Testis (tissue), 3 donors: ENCODE results near the gene LGALS7. TPM values are rescaled to one million over a fixed set of nuclear protein-coding genes. Genes with fewer than 3 reads are reported as not detected.

Experiments used
- DNase-seq: peaks from one replicate; pipeline ENCODE4 v3.0.0-alpha.2; 2019
- H3K27ac ChIP-seq, 2 donors: fragments of 200-600 bp; sonication (generic); one replicate each; pipeline ENCODE4 v1.5.1; 2019
- H3K27me3 ChIP-seq: fragments of 200-600 bp; sonication (generic); one replicate; pipeline ENCODE4 v1.5.1; 2019
- H3K36me3 ChIP-seq: fragments of 200-600 bp; sonication (generic); one replicate; pipeline ENCODE4 v1.5.1; 2017; ENCODE audit warnings: low read depth; ENCODE audit errors: missing control alignments
- H3K4me1 ChIP-seq: fragments of 200-600 bp; sonication (generic); one replicate; pipeline ENCODE4 v1.5.1; 2019
- H3K4me3 ChIP-seq, 2 donors: fragments of 200-600 bp; sonication (generic); one replicate each; pipeline ENCODE4 v1.5.1; 2017 to 2019
- H3K9me3 ChIP-seq: fragments of 200-600 bp; sonication (generic); one replicate; pipeline ENCODE4 v1.5.1; 2017
- CTCF ChIP-seq, 3 experiments: fragments of 450-650 bp in 2 of 3; fragments of 200-600 bp in 1 of 3; sonication (generic) in 1 of 3; IDR thresholded peaks; one replicate each; pipeline ENCODE4 v1.5.1; 2016 to 2019; ENCODE audit warnings: antibody characterized with exemption in 3 of 3, mild to moderate bottlenecking in 2 of 3, moderate library complexity in 1 of 3
- POLR2A ChIP-seq: fragments of 450-650 bp; IDR thresholded peaks from one replicate; pipeline ENCODE4 v1.6.1; 2017; ENCODE audit warnings: antibody characterized with exemption, mild to moderate bottlenecking, moderate library complexity
- WGBS, 2 donors: methylation state at CpG; one replicate each; pipeline ENCODE4 v1.1.5; 2018; 5-methylcytosine and 5-hydroxymethylcytosine counted together
- intact Hi-C: fragments of 100-400 bp; cut with DNase I; formaldehyde crosslinking; loops from one replicate; pipeline ENCODE4 v1.15.1; 2023; ENCODE audit warnings: low total_unique reads
- polyA plus RNA-seq: library from polyadenylated mRNA; stranded (reverse); fragments of 350-450 nt; fragmentation: Illumina TruSeq; extraction: RNeasy Lipid Tissue Mini Kit (QIAGEN cat#74804); gene quantifications from one replicate; pipeline ENCODE4 v1.2.3, GENCODE V29; 2014; ENCODE audit warnings: low read depth, low replicate concordance; ENCODE audit not compliant: insufficient read depth
- total RNA-seq, 2 donors: library from RNA; depleted of rRNA; stranded (reverse); fragments of >200 nt; gene quantifications; one replicate each; pipeline ENCODE4 v1.2.3, GENCODE V29; 2016

Gene LGALS7
- total and polyA plus RNA-seq, 3 donors from 2014 or later = 4.4 TPM; not detected in 2

- H3K27me3 ChIP-seq = no peaks in the 10 kb centered on the region
- no peaks in the 10 kb centered on the region for H3K36me3 ChIP-seq
- TF ChIP-seq CTCF (IDR thresholded peaks at IDR 0.05) = no peak
- no peak overlapping the region for H3K4me3 ChIP-seq
- 81 to 93% methylated on average over 5 to 9 of the region's 9 CpGs for WGBS, 2 donors
- H3K9me3 ChIP-seq = no peaks in the 10 kb centered on the region
- DNase-seq = no peak
- peaks cover 4% of the 10 kb centered on the region for H3K4me1 ChIP-seq
- no peak overlapping the region for H3K27ac ChIP-seq
- intact Hi-C loops = no loop called here
Measured at GRCh38 chr19:38740257-38740592, 33.1 kb downstream of the LGALS7 start.

- no peaks in the 10 kb centered on the region for H3K36me3 ChIP-seq
- intact Hi-C loops = no loop called here
- WGBS, 2 donors = 78 to 90% methylated on average over 8 to 14 of the region's 16 CpGs
- no peak for DNase-seq
- TF ChIP-seq CTCF (IDR thresholded peaks at IDR 0.05) = no peak
- TF ChIP-seq POLR2A = no peak
- no peak overlapping the region for H3K4me3 ChIP-seq
- H3K9me3 ChIP-seq = no peaks in the 10 kb centered on the region
- H3K27ac ChIP-seq = no peak overlapping the region
- H3K27me3 ChIP-seq = no peaks in the 10 kb centered on the region
- peaks cover 4% of the 10 kb centered on the region for H3K4me1 ChIP-seq
Measured at GRCh38 chr19:38739440-38740256, 33.7 kb downstream of the LGALS7 start.

GRCh38 chr19:38737921-38738737 lies 35.2 kb downstream of the LGALS7 start:
- TF ChIP-seq POLR2A = no peak
- no peak for TF ChIP-seq CTCF (IDR thresholded peaks at IDR 0.05)
- Histone ChIP-seq H3K36me3 (no peaks in the 10 kb centered on the region), H3K9me3 (no peaks in the 10 kb centered on the region), H3K27me3 (no peaks in the 10 kb centered on the region), H3K4me3 (no peak overlapping the region), H3K27ac (no peak overlapping the region), H3K4me1 (peaks cover 4% of the 10 kb centered on the region)
- DNase-seq = no peak
- 94 to 98% methylated on average over 10 to 21 of the region's 21 CpGs for WGBS, 2 donors
- intact Hi-C loops = no loop called here

GRCh38 chr19:38737281-38737865 lies 35.9 kb downstream of the LGALS7 start:
- H3K4me3 ChIP-seq = no peak overlapping the region
- no peaks in the 10 kb centered on the region for H3K27me3 ChIP-seq
- intact Hi-C loops = no loop called here
- WGBS, 2 donors = 49 to 57% methylated on average over 8 to 22 of the region's 22 CpGs
- H3K27ac ChIP-seq = no peak overlapping the region
- peaks cover 7% of the 10 kb centered on the region for H3K4me1 ChIP-seq
- no peaks in the 10 kb centered on the region for H3K9me3 ChIP-seq
- no peak for DNase-seq
- TF ChIP-seq CTCF (IDR thresholded peaks at IDR 0.05) = no peak
- TF ChIP-seq POLR2A = no peak
- no peaks in the 10 kb centered on the region for H3K36me3 ChIP-seq
